GM10266 (cell line): ENCODE data around the gene PPP4R4.

Source experiments
- DNase-seq: peaks from one replicate; pipeline ENCODE4 v3.0.0; 2012; ENCODE audit errors: extremely low spot score
- TF ChIP-seq, protein P1 (sequence below): IDR thresholded peaks from 2 replicates; pipeline ENCODE4 v1.5.1; 2012; ENCODE audit warnings: mild to moderate bottlenecking, low read depth; ENCODE audit not compliant: control insufficient read depth, insufficient read depth; ENCODE audit errors: missing control alignments

PPP4R4 gene

GRCh38 chr14:94288610-94289465 lies 114.7 kb downstream of the PPP4R4 start:
- no peak for DNase-seq
- TF ChIP-seq, protein P1, sequence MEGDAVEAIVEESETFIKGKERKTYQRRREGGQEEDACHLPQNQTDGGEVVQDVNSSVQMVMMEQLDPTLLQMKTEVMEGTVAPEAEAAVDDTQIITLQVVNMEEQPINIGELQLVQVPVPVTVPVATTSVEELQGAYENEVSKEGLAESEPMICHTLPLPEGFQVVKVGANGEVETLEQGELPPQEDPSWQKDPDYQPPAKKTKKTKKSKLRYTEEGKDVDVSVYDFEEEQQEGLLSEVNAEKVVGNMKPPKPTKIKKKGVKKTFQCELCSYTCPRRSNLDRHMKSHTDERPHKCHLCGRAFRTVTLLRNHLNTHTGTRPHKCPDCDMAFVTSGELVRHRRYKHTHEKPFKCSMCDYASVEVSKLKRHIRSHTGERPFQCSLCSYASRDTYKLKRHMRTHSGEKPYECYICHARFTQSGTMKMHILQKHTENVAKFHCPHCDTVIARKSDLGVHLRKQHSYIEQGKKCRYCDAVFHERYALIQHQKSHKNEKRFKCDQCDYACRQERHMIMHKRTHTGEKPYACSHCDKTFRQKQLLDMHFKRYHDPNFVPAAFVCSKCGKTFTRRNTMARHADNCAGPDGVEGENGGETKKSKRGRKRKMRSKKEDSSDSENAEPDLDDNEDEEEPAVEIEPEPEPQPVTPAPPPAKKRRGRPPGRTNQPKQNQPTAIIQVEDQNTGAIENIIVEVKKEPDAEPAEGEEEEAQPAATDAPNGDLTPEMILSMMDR: no peak

DNA sequence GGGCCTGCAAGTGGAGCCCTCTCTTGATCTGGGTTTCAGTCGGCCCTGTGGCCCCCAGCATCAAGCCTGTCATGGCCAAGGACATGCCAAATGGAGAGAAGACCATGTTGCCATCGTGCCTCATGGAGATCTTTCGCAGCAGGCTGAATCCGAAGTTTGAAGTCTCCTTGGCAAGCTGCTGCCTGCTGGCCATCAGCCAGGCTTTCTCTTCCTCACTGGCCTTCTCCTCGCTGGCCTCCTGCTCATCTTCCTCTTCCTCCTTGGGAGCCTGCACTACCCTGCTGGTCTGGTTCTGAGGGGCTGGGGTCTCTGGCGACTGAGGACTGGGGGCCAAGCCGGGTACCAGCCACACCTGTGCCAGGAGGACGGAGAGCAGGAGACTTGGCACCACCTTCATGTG lies 116.1 kb downstream of the PPP4R4 start:
- DNase-seq: no peak
- TF ChIP-seq, protein P1: no peak

DNA sequence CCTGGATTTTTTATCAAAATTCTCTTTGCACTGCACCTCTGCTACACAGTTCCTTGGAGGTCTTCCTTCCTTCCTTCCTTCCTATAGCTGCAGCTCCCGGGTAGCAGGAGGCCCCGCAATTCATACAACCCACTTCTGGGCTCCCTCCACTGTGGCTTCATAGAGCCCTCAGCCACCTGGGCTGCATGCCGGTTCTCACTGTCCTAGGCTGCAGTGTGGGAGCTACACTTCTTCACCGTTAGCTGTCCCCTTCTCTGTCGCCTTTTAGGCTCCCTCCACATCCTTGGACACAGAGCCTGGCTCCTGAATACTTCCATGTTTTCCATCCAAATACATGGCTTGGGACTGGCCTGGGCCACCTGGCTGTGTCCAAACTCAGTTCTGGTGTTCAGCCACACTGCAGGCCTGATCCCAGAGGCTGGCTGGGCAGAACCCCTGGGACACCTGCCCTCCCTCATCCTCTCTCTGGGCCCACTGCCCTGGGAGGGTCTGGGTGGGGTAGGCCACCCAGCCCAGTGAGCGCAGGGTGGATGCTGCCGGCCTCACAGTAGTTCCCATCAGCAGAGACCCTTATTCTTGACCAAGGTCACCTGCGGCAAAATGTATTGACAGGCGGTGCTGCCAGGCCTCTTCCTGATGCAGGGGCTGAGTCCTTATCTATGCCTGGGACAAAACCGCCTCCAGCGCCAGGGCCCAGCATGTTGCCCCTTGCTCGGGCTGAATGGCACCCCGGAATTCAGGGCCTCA lies 117.2 kb downstream of the PPP4R4 start:
- TF ChIP-seq, protein P1: no peak
- DNase-seq: no peak

- TF ChIP-seq, protein P1: no peak
- DNase-seq: no peak
These were observed 117.9 kb downstream of the PPP4R4 start for GRCh38 chr14:94291906-94292525.

- DNase-seq: no peak
- TF ChIP-seq, protein P1: no peak
These were observed 118.4 kb downstream of the PPP4R4 start for GRCh38 chr14:94292526-94292871.

DNA sequence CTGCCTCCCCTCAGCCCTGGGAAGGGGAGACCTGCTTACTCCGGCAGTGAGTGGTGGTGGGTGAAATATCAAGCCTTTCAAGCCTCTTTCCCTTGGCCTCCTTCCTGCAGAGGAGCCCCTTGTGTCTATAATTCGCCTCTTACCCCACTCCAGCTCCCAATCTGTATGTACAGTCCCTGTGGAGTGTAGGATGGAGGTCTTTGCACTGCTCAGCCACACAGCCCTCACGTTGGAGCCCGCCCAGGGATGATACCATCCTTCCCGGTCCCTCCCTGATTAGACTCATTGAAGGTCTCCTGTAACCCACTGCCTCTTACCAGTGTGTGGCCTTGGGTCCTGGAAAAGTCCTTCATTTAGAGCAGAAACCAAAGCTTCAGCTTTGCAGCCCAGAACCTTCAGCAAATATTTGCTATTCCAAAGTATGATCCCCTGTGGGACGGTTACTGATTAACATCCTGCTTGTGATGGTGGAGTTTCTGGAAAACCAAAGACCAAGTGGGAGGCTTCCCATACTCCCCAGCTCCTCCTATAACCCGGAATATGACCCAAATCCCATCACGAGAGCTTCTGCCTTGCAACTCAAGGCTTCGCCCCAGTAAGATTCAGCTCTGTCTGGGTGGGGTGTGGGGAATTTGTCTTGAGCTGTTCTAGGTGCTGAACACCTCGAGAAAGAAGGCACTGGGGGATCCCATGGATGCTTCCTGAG lies 118.9 kb downstream of the PPP4R4 start, which contains the start of gene SERPINA10:
TSS of gene SERPINA10 (minus strand) at position 397 of the 706 bp plus-strand sequence. CDS start 2,675 bp downstream, outside the sequence.
- TF ChIP-seq, protein P1: no peak
- no peak for DNase-seq
